Measurements from ENCODE around the gene SRP72.

SRP72 gene

DNA sequence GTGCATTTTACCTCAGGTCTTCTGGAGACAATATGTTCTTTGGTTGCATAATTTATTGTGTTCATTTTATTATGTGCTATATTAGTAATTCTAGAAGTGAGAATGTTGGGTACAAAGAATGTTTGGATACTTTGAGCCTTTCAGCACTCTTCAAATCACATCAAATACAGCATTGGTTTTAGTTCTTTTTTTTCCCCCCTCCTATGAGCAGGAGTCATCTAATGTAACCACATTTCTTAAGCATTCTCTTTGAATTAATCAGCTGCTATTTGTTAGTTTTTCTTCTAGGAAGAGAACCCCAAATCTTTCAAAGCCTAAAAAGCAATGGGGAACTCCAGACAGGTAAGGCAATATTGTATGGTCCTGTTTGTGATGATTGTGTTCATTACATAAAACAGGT, 84.9 kb downstream of the SRP72 start:
- DNase-seq = no peak

Measured in CD4-positive, alpha-beta T cell treated with Interleukin-17A for 1 hour (primary cell).